Mesenchymal stem cell (in vitro differentiated cells and primary cell): ENCODE results near the gene WDR64.

Experiments used
- DNase-seq: peaks from one replicate; pipeline ENCODE4 v3.0.0-alpha.2; 2013
- H2AFZ ChIP-seq: one replicate; pipeline ENCODE4 v1.6.1; 2013; ENCODE audit warnings: low read depth, mild to moderate bottlenecking, control low read depth, inconsistent platforms, low read length, moderate library complexity
- H2AK5ac ChIP-seq: 2 replicates; pipeline ENCODE4 v1.6.1; 2013; ENCODE audit warnings: low read length, moderate library complexity, mild to moderate bottlenecking, inconsistent platforms; ENCODE audit not compliant: severe bottlenecking
- H2BK120ac ChIP-seq: one replicate; pipeline ENCODE4 v1.6.1; 2013; ENCODE audit warnings: low read depth, mild to moderate bottlenecking, inconsistent platforms, low read length, moderate library complexity
- H2BK12ac ChIP-seq, 2 experiments: one replicate each; pipeline ENCODE4 v1.6.1; 2013; ENCODE audit warnings: inconsistent platforms in 2 of 2, low read length in 2 of 2, mild to moderate bottlenecking in 2 of 2, moderate library complexity in 2 of 2, control low read depth in 1 of 2
- H2BK15ac ChIP-seq: one replicate; pipeline ENCODE4 v1.6.1; 2013; ENCODE audit warnings: mild to moderate bottlenecking, low read depth, inconsistent platforms; ENCODE audit not compliant: poor library complexity, severe bottlenecking
- H2BK5ac ChIP-seq: 2 replicates; pipeline ENCODE4 v1.6.1; 2013; ENCODE audit warnings: low read depth, mild to moderate bottlenecking, low read length, control low read depth, inconsistent platforms; ENCODE audit not compliant: poor library complexity, severe bottlenecking
- H3K14ac ChIP-seq, 2 experiments: one replicate each; pipeline ENCODE4 v1.6.1; 2013; ENCODE audit warnings: inconsistent platforms in 2 of 2, low read length in 2 of 2, control low read depth in 1 of 2, mild to moderate bottlenecking in 1 of 2, moderate library complexity in 1 of 2
- H3K18ac ChIP-seq, 2 experiments: one replicate each; pipeline ENCODE4 v1.6.1; 2013; ENCODE audit warnings: inconsistent platforms in 2 of 2, low read length in 2 of 2, control low read depth in 1 of 2, low read depth in 1 of 2, mild to moderate bottlenecking in 1 of 2
- H3K23ac ChIP-seq, 2 experiments: one replicate each; pipeline ENCODE4 v1.6.1; 2013; ENCODE audit warnings: inconsistent platforms in 2 of 2, low read length in 2 of 2, mild to moderate bottlenecking in 2 of 2, moderate library complexity in 2 of 2, control low read depth in 1 of 2
- H3K27ac ChIP-seq: 2 replicates; pipeline ENCODE4 v1.5.1; 2013; ENCODE audit warnings: mild to moderate bottlenecking, moderate library complexity, low read length, control low read depth, inconsistent platforms; ENCODE audit not compliant: poor library complexity, severe bottlenecking
- H3K27me3 ChIP-seq, 2 experiments: 2 replicates each; pipeline versions ENCODE4 v1.6.1 to v1.7.0; 2013; ENCODE audit warnings: low read length in 2 of 2, mild to moderate bottlenecking in 2 of 2, moderate library complexity in 2 of 2, control low read depth in 1 of 2, inconsistent platforms in 1 of 2; ENCODE audit not compliant: control insufficient read depth in 1 of 2, insufficient read depth in 1 of 2
- H3K36me3 ChIP-seq, 2 experiments: 2 replicates each; pipeline versions ENCODE4 v1.6.1 to v1.7.0; 2013; ENCODE audit warnings: low read length in 2 of 2, control low read depth in 1 of 2, inconsistent platforms in 1 of 2, low read depth in 1 of 2, mild to moderate bottlenecking in 1 of 2; ENCODE audit not compliant: insufficient read depth in 2 of 2, control insufficient read depth in 1 of 2
- H3K4ac ChIP-seq, 2 experiments: one replicate each; pipeline ENCODE4 v1.6.1; 2013; ENCODE audit warnings: inconsistent platforms in 2 of 2, low read length in 2 of 2, mild to moderate bottlenecking in 2 of 2, moderate library complexity in 2 of 2, control low read depth in 1 of 2, low read depth in 1 of 2
- H3K4me1 ChIP-seq: 2 replicates; pipeline ENCODE4 v1.6.1; 2013; ENCODE audit warnings: low read depth, low read length, control low read depth; ENCODE audit not compliant: control insufficient read depth, insufficient read depth
- H3K4me2 ChIP-seq: 2 replicates; pipeline ENCODE4 v1.6.1; 2013; ENCODE audit warnings: low read length, mild to moderate bottlenecking, inconsistent platforms; ENCODE audit not compliant: poor library complexity, severe bottlenecking
- H3K4me3 ChIP-seq, 2 experiments: 2 replicates each; pipeline versions ENCODE4 v1.5.1 to v1.7.0; 2013; ENCODE audit warnings: low read length in 2 of 2, mild to moderate bottlenecking in 2 of 2, control low read depth in 1 of 2, low read depth in 1 of 2; ENCODE audit not compliant: insufficient read depth in 1 of 2
- H3K79me1 ChIP-seq: replicated peaks from 2 replicates; pipeline ENCODE4 v1.6.1; 2013; ENCODE audit warnings: mild to moderate bottlenecking, control low read depth, low read length, inconsistent platforms; ENCODE audit not compliant: poor library complexity, severe bottlenecking
- H3K9ac ChIP-seq: 2 replicates; pipeline ENCODE4 v1.7.0; 2013; ENCODE audit warnings: mild to moderate bottlenecking, low read length, moderate library complexity
- H3K9me3 ChIP-seq: 2 replicates; pipeline ENCODE4 v1.7.0; 2013; ENCODE audit warnings: mild to moderate bottlenecking, low read length; ENCODE audit not compliant: control insufficient read depth
- H4K8ac ChIP-seq: one replicate; pipeline ENCODE4 v1.6.1; 2013; ENCODE audit warnings: inconsistent platforms, mild to moderate bottlenecking, low read length, moderate library complexity
- H4K91ac ChIP-seq: one replicate; pipeline ENCODE4 v1.6.1; 2013; ENCODE audit warnings: mild to moderate bottlenecking, low read length, inconsistent platforms
- WGBS: methylation state at CpG from one replicate; pipeline ENCODE4 v1.1.7; 2013; ENCODE audit warnings: mixed read lengths; 5-methylcytosine and 5-hydroxymethylcytosine counted together

The WDR64 gene

GRCh38 chr1:241775021-241775420 lies 122.9 kb downstream of the WDR64 start:
- Histone ChIP-seq H3K4me1 (no peaks in the 10 kb centered on the region), H4K8ac (no peak overlapping the region), H2AK5ac (no peak overlapping the region), H2AFZ (no peak overlapping the region), H3K27ac (no peak overlapping the region), H3K4ac (no peak overlapping the region), H2BK12ac (no peak overlapping the region), H3K9ac (no peak overlapping the region), H3K4me3 (no peak overlapping the region), H3K23ac (no peak overlapping the region), H4K91ac (no peak overlapping the region), H3K79me1 (no peaks in the 10 kb centered on the region), H2BK5ac (no peak overlapping the region), H3K14ac (no peak overlapping the region), H3K4me2 (no peak overlapping the region), H3K36me3 (no peaks in the 10 kb centered on the region), H2BK120ac (no peak overlapping the region), H2BK15ac (no peak overlapping the region), H3K27me3 (no peaks in the 10 kb centered on the region), H3K18ac (no peak overlapping the region), H3K9me3 (no peaks in the 10 kb centered on the region)
- WGBS, result 61% methylated on average over 2 of the region's 2 CpGs
- DNase-seq, result no peak

- H3K79me1 ChIP-seq, result no peaks in the 10 kb centered on the region
- no peak overlapping the region for H3K14ac ChIP-seq
- no peak overlapping the region for H2AFZ ChIP-seq
- no peak overlapping the region for H3K18ac ChIP-seq
- H3K27ac ChIP-seq, result no peak overlapping the region
- no peak overlapping the region for H2AK5ac ChIP-seq
- no peak overlapping the region for H3K4me2 ChIP-seq
- no peak overlapping the region for H3K4ac ChIP-seq
- no peaks in the 10 kb centered on the region for H3K27me3 ChIP-seq
- H4K91ac ChIP-seq, result no peak overlapping the region
- H2BK12ac ChIP-seq, result no peak overlapping the region
- H3K4me3 ChIP-seq, result no peak overlapping the region
- H4K8ac ChIP-seq, result no peak overlapping the region
- no peak overlapping the region for H3K23ac ChIP-seq
- no peak for DNase-seq
- no peaks in the 10 kb centered on the region for H3K36me3 ChIP-seq
- no peak overlapping the region for H2BK120ac ChIP-seq
- no peak overlapping the region for H2BK5ac ChIP-seq
- no peak overlapping the region for H3K9ac ChIP-seq
- H2BK15ac ChIP-seq, result no peak overlapping the region
- H3K9me3 ChIP-seq, result no peaks in the 10 kb centered on the region
- no peaks in the 10 kb centered on the region for H3K4me1 ChIP-seq
These were observed 124.8 kb downstream of the WDR64 start for GRCh38 chr1:241776911-241777310.

GRCh38 chr1:241778117-241778516 lies 126.0 kb downstream of the WDR64 start:
- no peaks in the 10 kb centered on the region for H3K9me3 ChIP-seq
- H2BK15ac ChIP-seq, result no peak overlapping the region
- no peak overlapping the region for H2AK5ac ChIP-seq
- no peak overlapping the region for H3K9ac ChIP-seq
- no peaks in the 10 kb centered on the region for H3K79me1 ChIP-seq
- no peaks in the 10 kb centered on the region for H3K4me1 ChIP-seq
- H3K23ac ChIP-seq, result no peak overlapping the region
- no peak overlapping the region for H3K14ac ChIP-seq
- no peak for DNase-seq
- no peak overlapping the region for H2BK5ac ChIP-seq
- WGBS, result no CpG with 5 or more reads among the region's 1 CpG
- H2BK12ac ChIP-seq, result no peak overlapping the region
- H3K18ac ChIP-seq, result no peak overlapping the region
- H3K4ac ChIP-seq, result no peak overlapping the region
- no peak overlapping the region for H4K8ac ChIP-seq
- H3K27me3 ChIP-seq, result no peaks in the 10 kb centered on the region
- no peak overlapping the region for H4K91ac ChIP-seq
- H3K4me3 ChIP-seq, result no peak overlapping the region
- no peaks in the 10 kb centered on the region for H3K36me3 ChIP-seq
- H2BK120ac ChIP-seq, result no peak overlapping the region
- H3K27ac ChIP-seq, result no peak overlapping the region
- no peak overlapping the region for H2AFZ ChIP-seq
- H3K4me2 ChIP-seq, result no peak overlapping the region

- no peak overlapping the region for H3K18ac ChIP-seq
- H2BK120ac ChIP-seq, result no peak overlapping the region
- H3K4me1 ChIP-seq, result no peaks in the 10 kb centered on the region
- no peaks in the 10 kb centered on the region for H3K36me3 ChIP-seq
- H2BK15ac ChIP-seq, result no peak overlapping the region
- no peak overlapping the region for H3K9ac ChIP-seq
- 83% methylated on average over 1 of the region's 1 CpG for WGBS
- H2BK12ac ChIP-seq, result no peak overlapping the region
- H3K4me3 ChIP-seq, result no peak overlapping the region
- H3K4me2 ChIP-seq, result no peak overlapping the region
- DNase-seq, result no peak
- H3K27me3 ChIP-seq, result no peaks in the 10 kb centered on the region
- no peak overlapping the region for H4K91ac ChIP-seq
- no peak overlapping the region for H2BK5ac ChIP-seq
- H3K23ac ChIP-seq, result no peak overlapping the region
- H3K27ac ChIP-seq, result no peak overlapping the region
- no peak overlapping the region for H3K4ac ChIP-seq
- no peak overlapping the region for H2AFZ ChIP-seq
- H2AK5ac ChIP-seq, result no peak overlapping the region
- H3K9me3 ChIP-seq, result no peaks in the 10 kb centered on the region
- no peak overlapping the region for H4K8ac ChIP-seq
- H3K79me1 ChIP-seq, result no peaks in the 10 kb centered on the region
- no peak overlapping the region for H3K14ac ChIP-seq
These were observed 127.8 kb downstream of the WDR64 start for GRCh38 chr1:241779897-241780296.
